AG08396 (cell line): ENCODE results near the gene FSD1L.
A peak's percentile ranks its signal among the peaks of the same experiment; 100 is the strongest.

Experiments used
- DNase-seq: peaks from one replicate; pipeline ENCODE4 v3.0.0; 2012; ENCODE audit warnings: low spot score, mixed read lengths

FSD1L gene

DNA sequence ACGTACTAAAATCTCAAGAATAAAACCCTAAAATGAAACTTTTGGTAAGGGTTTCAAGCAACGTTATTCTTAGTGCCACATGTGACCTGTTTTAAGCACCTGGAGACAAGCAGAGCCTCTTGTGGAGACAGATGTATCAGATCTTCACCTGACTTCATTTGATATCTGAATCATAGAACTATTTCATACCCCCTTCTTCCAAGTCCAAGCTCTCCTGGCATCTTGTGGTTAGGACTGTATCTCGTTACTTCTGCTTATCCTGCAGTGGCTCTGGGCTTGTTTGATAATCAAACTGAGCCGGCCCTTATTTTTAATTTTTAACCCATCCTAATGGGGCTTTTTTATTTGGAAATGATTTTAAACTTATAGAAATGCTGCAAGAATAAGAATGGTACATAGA is 11.1 kb upstream of the FSD1L start:
- DNase-seq: no peak

DNA sequence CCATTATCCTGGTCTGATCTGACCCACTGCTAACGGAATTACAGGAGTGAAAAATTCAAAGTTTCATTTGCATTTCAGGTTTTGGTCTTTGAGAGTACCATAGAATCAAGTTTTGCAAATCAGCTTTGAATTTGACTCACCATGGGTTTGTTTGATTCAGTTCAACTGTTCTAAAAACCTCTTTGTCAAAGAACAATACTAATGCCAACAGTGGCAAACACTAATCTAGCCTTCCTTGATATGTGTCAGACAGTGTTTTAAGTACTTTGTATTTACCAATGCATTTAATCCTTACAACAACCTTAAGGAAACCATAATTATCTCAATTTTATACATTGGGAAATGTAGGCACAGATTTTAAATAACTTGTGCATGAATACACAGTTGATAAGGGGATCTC is 10.1 kb upstream of the FSD1L start:
- no peak for DNase-seq

DNA sequence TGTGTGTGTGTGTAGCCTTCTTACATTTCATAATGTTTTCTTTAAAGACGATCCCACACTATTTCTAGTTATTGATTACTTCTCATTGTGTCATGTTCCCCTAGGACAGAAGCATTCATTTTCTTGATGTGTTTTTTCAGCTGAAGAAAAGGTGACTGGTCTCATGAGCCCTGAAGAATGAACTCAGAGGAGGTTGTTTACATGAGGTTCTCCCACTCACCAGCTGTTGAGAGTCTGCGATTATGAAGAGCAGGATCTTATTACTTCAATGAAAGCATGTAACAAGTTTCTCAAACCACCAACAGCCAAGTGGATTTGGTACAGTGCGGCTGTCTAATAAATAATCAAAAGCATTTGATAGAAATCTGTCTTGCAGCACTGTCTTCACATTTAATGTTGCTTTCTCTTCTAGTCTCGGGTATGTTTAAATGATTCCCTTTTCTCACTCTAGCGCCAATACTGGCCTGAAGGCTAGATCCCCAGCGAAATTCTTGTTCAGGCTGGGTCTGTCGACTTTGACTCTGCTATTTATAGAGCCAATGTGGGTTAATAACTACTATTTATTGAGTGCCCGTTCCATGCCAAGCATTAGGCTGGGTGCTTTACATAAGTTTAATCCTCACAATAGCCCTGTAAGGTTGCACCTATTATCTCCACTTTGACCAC is 9.6 kb upstream of the FSD1L start:
- DNase-seq: peak; percentile 28

DNA sequence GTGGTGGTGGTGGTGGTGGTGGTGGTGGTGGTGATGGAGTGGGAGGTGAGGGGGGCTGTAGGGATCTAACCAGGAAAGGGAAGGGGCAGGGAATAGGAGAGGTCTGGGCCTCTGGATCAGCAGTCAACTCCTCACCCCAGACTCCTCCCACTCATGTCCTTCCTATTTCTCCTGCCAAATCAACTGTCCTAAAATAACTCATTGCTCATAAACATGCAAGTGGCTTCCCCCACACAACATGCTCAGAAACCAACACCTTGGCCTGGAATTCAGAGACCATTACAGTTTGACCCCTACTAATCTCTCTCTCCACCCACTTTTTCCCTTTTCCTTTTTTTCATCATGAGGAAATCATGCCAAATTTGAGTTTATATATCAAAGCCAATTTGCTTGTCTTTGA is 8.4 kb upstream of the FSD1L start:
- DNase-seq: no peak

DNA sequence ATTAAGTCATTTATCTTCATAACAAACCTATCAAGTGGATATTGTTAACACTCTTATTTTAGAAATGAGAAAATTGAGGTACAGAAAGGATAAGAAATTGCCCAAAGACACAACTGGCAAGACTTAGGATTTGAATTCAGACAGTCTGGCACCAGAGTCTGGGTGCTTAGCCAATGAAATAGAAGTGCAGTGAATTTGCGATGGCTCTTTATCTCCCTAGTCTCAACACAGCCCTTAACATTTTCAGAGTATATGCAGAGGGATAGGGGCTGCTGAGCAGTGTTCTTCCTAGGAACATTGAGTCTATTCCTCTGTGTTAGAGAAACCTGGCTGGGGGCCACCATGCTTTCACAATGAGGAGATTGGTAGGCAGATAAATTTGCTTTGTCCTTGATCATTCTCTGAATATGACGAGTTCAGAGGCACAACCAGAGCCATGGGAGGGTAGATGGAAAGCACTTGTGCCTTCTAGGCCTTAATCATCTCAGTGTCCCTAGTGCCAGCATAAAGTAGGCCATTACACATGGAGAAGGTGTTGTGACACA is 6.1 kb upstream of the FSD1L start:
- DNase-seq: no peak

DNA sequence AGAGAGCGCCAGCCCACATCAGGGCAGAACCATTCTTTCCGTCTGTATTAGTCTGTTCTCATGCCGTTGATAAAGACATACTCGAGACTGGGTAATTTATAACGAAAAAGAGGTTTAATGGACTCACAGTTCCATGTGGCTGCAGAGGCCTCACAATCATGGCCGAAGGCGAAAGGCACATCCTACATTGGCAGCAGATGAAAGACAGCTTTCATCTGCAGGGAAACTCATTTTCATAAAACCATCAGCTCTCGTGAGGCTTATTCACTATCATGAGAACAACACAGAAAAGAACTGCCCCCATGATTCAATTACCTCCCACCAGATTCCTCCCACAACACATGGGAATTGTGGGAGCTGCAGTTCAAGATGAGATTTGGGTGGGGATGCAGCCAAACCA is 4.7 kb upstream of the FSD1L start:
- no peak for DNase-seq

DNA sequence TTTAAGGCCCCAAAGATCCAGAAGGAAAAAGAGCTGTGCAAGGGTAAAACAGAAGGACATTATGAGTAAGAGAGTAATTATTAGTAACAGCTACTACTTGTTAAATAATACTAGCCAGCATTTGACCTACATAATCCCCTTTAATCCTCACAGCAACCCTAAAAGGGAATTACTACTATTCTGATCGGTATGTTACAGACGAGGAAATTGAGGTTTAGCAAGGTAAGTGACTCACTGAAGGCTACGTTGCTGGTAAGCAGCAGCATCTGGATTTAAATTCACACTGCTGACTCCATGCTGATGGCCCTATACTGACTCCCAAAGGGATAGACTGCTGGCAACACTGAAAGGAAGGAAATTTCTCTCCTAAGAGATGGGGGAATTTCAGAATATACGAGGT is 3.7 kb upstream of the FSD1L start:
- DNase-seq: no peak

DNA sequence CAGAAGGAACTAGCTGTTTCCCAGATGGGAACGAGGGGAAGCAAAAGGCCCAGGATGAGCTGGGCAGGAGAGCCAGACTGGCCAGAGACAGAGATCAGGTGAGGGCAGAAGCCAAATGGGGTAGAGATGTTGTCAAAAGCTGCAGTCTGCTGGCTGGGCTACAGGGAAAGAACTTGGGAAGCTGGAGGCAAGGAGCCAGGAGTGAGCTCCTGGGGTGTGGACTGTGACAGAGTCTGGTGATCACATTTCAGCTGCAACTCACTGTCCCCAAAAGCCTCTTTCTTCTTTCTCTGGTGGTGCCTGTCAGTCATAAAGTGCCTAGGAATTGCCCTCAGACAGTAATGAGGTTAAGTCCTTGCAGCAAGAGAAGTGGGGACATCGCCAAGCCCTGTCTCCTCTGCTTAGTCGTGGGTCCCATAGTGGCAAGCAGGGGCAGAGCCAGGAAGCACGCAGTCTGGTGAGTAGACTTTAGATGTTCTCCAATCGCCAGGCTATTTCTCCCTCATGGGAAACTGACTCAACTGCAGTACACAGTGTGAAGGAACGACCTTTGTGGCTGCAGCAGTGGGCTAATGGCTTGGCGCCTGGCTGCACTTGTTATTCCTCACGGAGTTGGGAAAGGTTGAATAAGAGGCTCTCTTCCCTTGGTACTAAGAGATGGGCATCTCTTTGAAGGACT is 2.5 kb upstream of the FSD1L start:
- no peak for DNase-seq

DNA sequence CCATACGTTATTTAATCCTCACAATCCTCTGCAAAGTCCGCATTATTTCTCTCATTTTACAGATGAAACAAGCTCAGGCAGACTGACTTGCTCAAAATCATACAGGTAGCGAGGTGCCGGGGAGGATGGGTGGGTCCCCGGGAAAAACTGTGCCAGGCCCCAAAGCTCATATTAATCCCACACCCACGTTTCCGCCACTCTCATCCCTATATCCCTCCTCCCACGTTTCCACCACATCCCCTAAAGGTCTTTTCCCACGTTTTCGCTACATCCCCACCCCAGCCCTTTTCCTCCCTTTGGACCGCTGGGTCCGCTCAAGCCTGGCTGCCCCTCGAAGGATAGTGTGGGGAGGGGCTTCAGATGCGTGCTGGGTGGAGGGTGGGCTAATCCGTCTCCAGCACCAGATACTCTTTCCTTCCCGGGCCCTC is 434 bp upstream of the FSD1L start:
- DNase-seq: no peak

DNA sequence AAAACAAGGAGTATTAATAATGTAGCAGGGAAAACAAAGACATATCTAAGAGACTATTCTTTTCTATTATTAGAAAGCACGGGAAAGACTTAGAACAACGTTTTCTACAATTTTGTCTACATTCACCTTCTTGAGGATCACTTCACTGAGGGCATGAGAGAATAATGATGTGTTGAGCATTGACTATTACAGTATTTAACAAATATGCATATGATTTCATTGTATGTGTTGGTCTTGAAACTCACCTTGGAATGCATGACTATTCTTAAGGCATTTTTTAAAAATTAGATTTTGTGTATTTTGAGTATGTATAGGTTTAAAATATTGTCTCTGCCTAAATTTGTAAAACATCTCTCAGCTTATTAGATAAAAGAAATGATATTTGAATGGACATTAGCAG is 1.2 kb downstream of the FSD1L start:
- no peak for DNase-seq

DNA sequence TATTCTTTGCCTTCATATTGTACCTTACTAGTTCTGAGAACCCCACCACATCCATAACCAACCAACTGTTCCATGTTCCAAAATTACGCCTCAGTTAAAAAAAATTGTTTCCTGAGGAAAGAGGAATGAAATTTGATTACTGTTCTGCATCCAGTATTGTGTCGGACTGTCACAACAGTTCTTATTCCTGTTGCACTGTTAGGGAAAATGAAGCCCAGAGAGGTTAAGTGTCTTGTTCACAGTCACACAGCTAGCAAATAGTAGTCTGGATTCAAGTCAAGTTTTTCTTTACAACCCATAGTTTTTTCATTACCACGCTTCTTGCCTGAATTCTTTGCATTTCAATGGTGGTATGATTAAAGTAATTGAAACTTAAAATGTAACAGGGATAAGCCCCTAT is 4.4 kb downstream of the FSD1L start:
- no peak for DNase-seq

DNA sequence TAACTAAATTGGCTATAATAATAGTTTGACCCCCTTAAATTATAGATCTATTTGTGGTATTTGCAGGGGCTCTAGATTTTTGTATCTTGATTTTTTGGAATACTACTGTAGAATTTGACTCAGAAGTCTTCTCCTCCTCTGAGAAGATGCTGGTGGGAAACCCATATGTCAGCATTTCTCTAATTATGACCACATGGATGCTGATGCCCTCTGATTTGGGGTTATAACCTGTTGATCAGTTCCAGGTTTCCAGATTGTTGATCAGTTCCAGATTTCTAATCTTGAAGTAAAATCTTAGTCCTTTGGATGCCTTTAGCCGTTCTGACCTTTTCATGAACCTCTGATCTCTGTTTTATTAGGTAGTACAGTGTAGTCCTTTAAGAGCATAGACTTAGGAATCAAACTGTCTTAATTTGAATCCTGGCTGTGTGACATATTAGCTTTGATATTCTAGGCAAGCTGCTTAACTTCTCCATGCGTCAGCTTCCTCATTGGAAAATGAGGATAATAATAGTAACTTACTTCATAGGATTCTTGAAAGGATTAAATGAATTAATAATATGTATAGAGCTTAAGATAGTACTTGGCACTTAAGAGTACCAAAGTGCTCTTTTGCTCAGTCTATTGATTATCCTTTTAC is 8.1 kb downstream of the FSD1L start:
- no peak for DNase-seq

DNA sequence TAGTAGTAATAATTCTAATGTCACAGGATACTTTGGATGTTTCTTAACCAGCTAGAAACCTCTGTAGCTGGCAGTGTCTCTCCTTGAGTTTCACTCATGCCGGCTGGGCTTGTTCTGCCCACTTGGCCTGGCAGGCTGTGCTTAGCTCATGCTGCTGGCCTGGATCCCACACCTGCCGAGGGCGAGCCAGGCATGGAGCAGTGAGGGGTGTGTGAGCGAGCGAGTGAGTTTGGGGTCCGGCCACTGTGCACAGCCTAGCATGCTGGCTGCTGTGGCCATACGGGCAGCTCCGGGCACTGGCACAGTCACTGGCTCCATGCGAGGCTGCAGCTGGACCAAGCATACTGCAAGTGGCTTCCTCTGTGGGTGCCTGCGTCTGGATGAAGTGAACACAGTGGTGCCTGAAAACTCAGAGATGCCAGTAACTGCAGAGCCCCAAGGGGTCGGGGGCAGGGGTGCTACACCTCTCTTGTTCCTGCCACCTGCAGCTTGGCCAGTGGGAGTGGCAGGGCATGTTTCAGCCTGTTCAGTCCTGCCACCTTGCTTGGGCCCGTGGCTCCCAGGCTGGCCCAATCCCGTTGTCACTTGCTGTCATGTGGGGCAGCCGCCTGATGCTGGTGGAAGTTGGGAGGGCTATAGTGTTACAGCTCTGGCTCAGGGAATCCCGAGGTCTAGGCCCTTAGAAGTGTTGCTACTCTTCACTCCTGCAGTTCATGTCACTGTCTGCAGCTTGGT is 9.9 kb downstream of the FSD1L start:
- DNase-seq: no peak

DNA sequence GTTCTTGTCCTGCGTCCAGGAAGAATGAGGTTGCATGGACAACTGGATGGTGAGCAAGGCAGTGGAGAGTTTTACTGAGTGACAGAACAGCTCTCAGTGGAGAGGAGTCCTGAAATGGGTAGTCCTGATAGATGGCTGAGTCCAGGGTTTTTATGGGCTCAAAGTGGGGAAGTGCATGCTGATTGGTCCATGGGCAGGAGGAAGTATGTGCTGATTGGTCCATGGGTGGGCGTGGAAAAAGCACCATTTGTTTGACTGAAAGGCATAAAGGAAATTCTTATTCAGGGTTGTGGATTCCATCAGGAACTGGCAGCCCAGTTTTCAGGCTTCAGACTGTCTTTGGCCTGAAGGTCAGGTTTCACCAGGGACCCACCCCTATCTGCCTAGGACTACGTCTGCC is 10.6 kb downstream of the FSD1L start:
- DNase-seq: no peak

DNA sequence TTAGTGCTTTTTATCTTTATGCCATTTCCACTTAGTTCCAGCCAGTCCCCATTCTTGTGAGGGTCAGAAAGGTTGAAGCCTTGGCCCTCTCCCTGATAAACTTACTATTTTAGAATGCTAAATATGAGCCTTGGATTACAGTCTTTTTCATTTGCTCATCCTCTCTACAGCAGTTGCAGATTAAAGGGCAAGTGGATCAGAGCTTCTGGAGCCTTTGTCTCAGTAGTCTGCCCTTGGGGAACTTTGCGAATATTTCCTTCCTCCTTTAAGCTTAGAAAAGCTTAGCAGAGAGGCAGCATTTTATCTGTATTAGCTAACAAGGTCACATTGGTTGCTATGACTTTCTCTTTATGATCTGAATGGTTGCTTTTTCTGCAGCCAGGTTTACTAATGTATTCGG is 11.5 kb downstream of the FSD1L start:
- DNase-seq: no peak

DNA sequence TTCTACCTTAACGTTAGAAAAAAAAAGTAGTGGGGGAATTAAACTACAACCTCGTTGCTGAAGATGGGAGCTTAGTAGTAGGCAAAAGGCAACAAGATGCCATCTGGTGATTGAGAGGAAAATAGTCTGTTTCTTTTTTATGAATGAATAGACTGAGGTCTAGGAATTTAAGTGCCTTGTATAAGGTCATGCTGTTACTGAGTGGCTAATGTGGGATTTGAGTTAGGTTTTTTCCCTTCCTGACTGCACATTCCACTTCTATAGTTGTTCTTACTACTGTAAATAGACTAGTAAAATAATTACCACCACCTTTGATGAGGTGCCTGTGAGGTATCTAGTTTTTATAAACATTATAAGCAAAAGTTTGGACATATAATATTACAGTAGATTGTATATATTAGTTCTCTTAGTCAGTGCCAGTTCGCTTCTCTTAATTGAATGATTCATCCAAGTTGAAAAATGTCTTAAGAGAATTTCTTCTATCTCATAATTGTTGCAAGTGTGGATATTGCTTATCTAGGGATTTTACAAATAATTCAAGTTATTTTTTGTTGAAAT is 19.1 kb downstream of the FSD1L start:
- peak; percentile 12 for DNase-seq

DNA sequence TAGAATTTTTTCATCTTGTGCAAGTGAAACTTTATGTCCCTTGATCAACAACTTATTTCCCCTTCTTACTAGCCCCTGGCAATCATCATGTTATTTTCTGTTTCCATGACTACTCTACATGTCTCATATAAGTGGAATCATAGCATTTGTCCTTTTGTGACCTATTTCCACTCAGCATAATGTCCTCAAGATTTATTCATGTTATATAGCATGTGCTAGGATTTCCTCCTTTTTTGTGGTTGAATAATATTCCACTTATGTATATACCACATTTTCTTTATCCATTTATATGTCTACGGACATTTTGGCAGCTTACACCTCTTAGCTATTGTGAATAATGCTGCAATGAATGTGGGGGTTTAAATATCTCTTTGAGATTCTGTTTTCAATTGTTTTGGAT is 21.0 kb downstream of the FSD1L start:
- DNase-seq: no peak

DNA sequence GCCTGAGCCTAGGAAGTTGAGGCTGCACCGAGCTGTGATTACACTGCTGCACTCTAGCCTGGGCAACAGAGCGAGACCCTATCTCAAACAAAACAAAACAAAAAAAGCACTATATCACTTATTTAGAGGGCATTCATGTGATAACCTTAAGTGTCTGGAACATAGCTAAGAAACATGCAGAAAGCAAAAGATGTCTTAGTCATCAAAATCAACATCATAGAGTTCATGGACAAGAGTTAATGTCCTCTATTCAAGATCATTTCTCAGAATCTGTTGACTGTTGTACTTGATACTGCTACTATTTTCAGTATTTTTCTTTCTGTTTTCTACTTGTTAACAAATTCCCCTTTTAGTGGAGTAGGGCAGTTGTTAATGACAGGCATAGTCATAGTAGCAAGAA is 25.4 kb downstream of the FSD1L start:
- no peak for DNase-seq

DNA sequence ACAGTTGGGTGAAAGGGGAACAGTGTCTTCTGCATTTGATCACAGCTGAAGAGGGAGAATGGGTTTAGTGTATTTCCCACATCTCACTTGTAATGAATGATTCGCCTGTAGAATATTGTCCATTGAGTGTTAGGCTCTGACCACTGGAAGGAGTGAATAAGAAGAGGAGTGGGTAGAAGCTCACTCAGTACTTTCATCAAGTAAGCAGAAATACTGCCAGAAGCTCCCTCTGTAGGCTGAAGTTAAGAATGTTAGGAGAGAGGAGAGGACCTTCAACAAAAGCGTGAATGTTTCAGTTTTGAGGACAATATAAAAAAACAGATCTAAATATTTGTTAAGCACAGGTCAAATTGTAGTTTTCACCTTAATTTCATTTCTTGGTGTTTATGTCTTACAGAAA is 27.5 kb downstream of the FSD1L start:
- DNase-seq: peak; percentile 7

DNA sequence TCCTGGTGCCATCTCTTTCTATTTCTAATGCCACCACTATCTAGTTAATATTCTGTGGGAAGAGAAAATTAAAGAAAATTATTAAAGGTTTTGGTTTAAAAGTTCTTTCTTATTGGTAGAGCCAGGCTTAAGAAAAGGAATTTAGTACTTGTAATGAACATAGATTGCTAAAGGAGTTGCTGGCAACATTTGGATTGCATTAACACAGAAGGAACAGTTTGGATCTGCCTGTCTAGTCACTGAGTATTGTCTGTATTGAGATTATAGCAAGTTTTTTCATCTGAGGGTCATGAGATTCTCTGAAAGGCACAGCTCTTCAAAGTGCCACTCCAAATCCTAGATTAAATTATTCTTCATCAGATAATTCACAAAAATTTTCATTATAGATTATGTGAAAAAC is 32.0 kb downstream of the FSD1L start:
- DNase-seq: no peak

DNA sequence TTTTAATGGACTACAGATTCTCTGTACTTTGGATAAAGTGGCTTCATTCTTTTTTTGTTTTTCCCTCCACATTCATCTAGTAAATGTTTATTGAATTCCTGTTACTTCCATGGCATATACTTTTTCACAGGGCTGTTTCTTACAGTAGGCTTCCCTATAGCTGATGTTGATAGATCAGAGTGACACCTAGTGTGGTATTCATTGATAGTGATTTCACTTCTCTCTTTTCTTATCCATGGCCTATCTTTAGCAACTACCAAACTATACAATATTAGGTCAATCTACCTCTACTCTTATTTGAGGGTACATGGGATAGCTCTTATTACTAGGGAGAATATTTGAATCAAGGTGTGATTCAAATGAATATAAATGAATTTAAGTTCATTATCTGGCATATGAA is 35.8 kb downstream of the FSD1L start:
- no peak for DNase-seq

DNA sequence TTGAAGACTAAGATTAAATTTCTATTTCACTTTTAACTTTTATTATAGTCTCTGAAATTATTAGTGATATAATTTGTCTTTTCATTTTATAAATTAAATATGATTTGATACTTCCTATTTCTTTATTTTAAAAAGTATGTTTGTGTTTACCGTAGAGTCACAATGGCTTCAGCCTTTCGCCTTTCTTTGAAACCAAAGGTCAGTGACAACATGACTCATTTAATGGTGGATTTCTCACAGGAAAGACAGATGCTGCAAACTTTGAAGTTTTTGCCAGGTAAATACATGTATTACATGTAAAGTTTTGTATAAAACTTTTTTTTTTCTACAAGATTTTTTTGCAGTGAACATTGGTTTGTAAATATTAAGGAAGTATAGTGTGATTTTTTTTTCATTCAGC is 36.4 kb downstream of the FSD1L start:
- DNase-seq: no peak
